H9 (cell line): Measurements from ENCODE around the gene MYO1F. TPM values are rescaled to one million over a fixed set of nuclear protein-coding genes. Genes with fewer than 3 reads are reported as not detected.

Experiments
- DNase-seq: peaks from one replicate; pipeline ENCODE4 v3.0.0-alpha.2; 2017
- H2AFZ ChIP-seq: one replicate; pipeline ENCODE4 v1.6.1; 2013; ENCODE audit warnings: mild to moderate bottlenecking, low read length, control low read depth, moderate library complexity
- H2AK5ac ChIP-seq: 2 replicates; pipeline ENCODE4 v1.6.1; 2013; ENCODE audit warnings: low read length, control low read depth, mixed read lengths; ENCODE audit not compliant: insufficient read length
- H2BK120ac ChIP-seq: one replicate; pipeline ENCODE4 v1.6.1; 2013; ENCODE audit warnings: low read depth, mild to moderate bottlenecking, low read length, control low read depth, inconsistent platforms; ENCODE audit not compliant: poor library complexity, severe bottlenecking
- H2BK12ac ChIP-seq: 2 replicates; pipeline ENCODE4 v1.6.1; 2013; ENCODE audit warnings: low read length, control low read depth, mixed read lengths, low read depth; ENCODE audit not compliant: insufficient read length
- H2BK15ac ChIP-seq: 2 replicates; pipeline ENCODE4 v1.6.1; 2013; ENCODE audit warnings: low read depth, low read length, control low read depth
- H2BK20ac ChIP-seq: one replicate; pipeline ENCODE4 v1.6.1; 2013; ENCODE audit warnings: low read depth, mild to moderate bottlenecking, low read length, control low read depth, inconsistent platforms; ENCODE audit not compliant: poor library complexity, severe bottlenecking
- H2BK5ac ChIP-seq: 2 replicates; pipeline ENCODE4 v1.6.1; 2013; ENCODE audit warnings: low read length, control low read depth, mixed read lengths; ENCODE audit not compliant: insufficient read length
- H3K14ac ChIP-seq: 2 replicates; pipeline ENCODE4 v1.6.1; 2013; ENCODE audit warnings: low read length, control low read depth; ENCODE audit not compliant: insufficient read depth
- H3K18ac ChIP-seq: 2 replicates; pipeline ENCODE4 v1.6.1; 2013; ENCODE audit warnings: low read depth, mild to moderate bottlenecking, mixed read lengths, low read length, control low read depth; ENCODE audit not compliant: insufficient read length
- H3K23ac ChIP-seq: 2 replicates; pipeline ENCODE4 v1.6.1; 2013; ENCODE audit warnings: low read length, control low read depth, mixed read lengths, low read depth; ENCODE audit not compliant: insufficient read length
- H3K23me2 ChIP-seq: 2 replicates; pipeline ENCODE4 v1.6.1; 2013; ENCODE audit warnings: low read depth, mild to moderate bottlenecking, mixed read lengths, low read length, control low read depth; ENCODE audit not compliant: insufficient read length, poor library complexity, severe bottlenecking
- H3K27ac ChIP-seq: 2 replicates; pipeline ENCODE4 v1.5.1; 2013; ENCODE audit warnings: low read length, control low read depth, mixed read lengths, low read depth; ENCODE audit not compliant: insufficient read length
- H3K27me3 ChIP-seq: 2 replicates; pipeline ENCODE4 v1.6.1; 2013; ENCODE audit warnings: low read length, control low read depth, inconsistent platforms; ENCODE audit not compliant: insufficient read depth
- H3K4ac ChIP-seq: 2 replicates; pipeline ENCODE4 v1.6.1; 2013; ENCODE audit warnings: low read depth, mild to moderate bottlenecking, control low read depth, inconsistent platforms, low read length, moderate library complexity
- H3K4me1 ChIP-seq: 2 replicates; pipeline ENCODE4 v1.6.1; 2013; ENCODE audit warnings: low read length, control low read depth, inconsistent platforms; ENCODE audit not compliant: insufficient read depth
- H3K4me2 ChIP-seq: 2 replicates; pipeline ENCODE4 v1.6.1; 2013; ENCODE audit warnings: low read length, control low read depth, mixed read lengths; ENCODE audit not compliant: insufficient read length, insufficient read depth
- H3K56ac ChIP-seq: 2 replicates; pipeline ENCODE4 v1.6.1; 2013; ENCODE audit warnings: low read depth, mild to moderate bottlenecking, mixed read lengths, low read length, control low read depth; ENCODE audit not compliant: insufficient read length
- H3K79me1 ChIP-seq: 2 replicates; pipeline ENCODE4 v1.6.1; 2013; ENCODE audit warnings: low read depth, mild to moderate bottlenecking, moderate library complexity, low read length, control low read depth, inconsistent platforms; ENCODE audit not compliant: insufficient read depth, poor library complexity, severe bottlenecking
- H3K79me2 ChIP-seq: 2 replicates; pipeline ENCODE4 v1.6.1; 2013; ENCODE audit warnings: low read length, control low read depth, inconsistent platforms; ENCODE audit not compliant: insufficient read depth
- H3K9ac ChIP-seq: 2 replicates; pipeline ENCODE4 v1.6.1; 2013; ENCODE audit warnings: low read length, control low read depth, mixed read lengths; ENCODE audit not compliant: insufficient read length; ENCODE audit errors: extremely low read depth
- H3K9me3 ChIP-seq: one replicate; pipeline ENCODE4 v1.6.1; 2013; ENCODE audit warnings: low read depth, low read length, inconsistent platforms; ENCODE audit not compliant: control insufficient read depth
- H3T11ph ChIP-seq: one replicate; pipeline ENCODE4 v1.6.1; 2013; ENCODE audit warnings: mild to moderate bottlenecking, low read length, control low read depth, inconsistent platforms
- H4K20me1 ChIP-seq: one replicate; pipeline ENCODE4 v1.6.1; 2013; ENCODE audit not compliant: control insufficient read depth, insufficient read length, insufficient read depth
- H4K5ac ChIP-seq: 2 replicates; pipeline ENCODE4 v1.6.1; 2013; ENCODE audit warnings: low read depth, mild to moderate bottlenecking, mixed read lengths, low read length, control low read depth; ENCODE audit not compliant: insufficient read length
- H4K8ac ChIP-seq: replicated peaks from 2 replicates; pipeline ENCODE4 v1.6.1; 2013; ENCODE audit warnings: low read length, control low read depth, mixed read lengths, low read depth; ENCODE audit not compliant: insufficient read length
- H4K91ac ChIP-seq: 2 replicates; pipeline ENCODE4 v1.6.1; 2013; ENCODE audit warnings: low read depth, mild to moderate bottlenecking, moderate library complexity, mixed read lengths, low read length, control low read depth; ENCODE audit not compliant: insufficient read length
- H3K27ac Mint-ChIP-seq, 3 experiments: 2 replicates in 2 of 3; 3 replicates in 1 of 3; pipeline ENCODE4 v1.8.0; 2020 to 2021; ENCODE audit warnings: mixed read lengths in 3 of 3, mild to moderate bottlenecking in 1 of 3, moderate library complexity in 1 of 3
- H3K27me3 Mint-ChIP-seq: 2 replicates; pipeline ENCODE4 v1.8.0; 2021; ENCODE audit warnings: low read depth, mild to moderate bottlenecking, moderate library complexity, mixed read lengths
- H3K36me3 Mint-ChIP-seq, 3 experiments: 2 replicates in 2 of 3; 3 replicates in 1 of 3; pipeline ENCODE4 v1.8.0; 2020 to 2021; ENCODE audit warnings: low read depth in 3 of 3, mixed read lengths in 3 of 3; ENCODE audit not compliant: insufficient read depth in 1 of 3
- H3K4me1 Mint-ChIP-seq, 2 experiments: 2 replicates each; pipeline ENCODE4 v1.8.0; 2020; ENCODE audit warnings: mixed read lengths in 2 of 2
- H3K4me3 Mint-ChIP-seq, 2 experiments: 2 replicates in 1 of 2; 3 replicates in 1 of 2; pipeline ENCODE4 v1.8.0; 2020 to 2021; ENCODE audit warnings: mild to moderate bottlenecking in 2 of 2, mixed read lengths in 2 of 2, moderate library complexity in 1 of 2
- H3K9me3 Mint-ChIP-seq, 2 experiments: 2 replicates in 1 of 2; 3 replicates in 1 of 2; pipeline ENCODE4 v1.8.0; 2020; ENCODE audit warnings: mild to moderate bottlenecking in 2 of 2, mixed read lengths in 2 of 2, moderate library complexity in 1 of 2
- WGBS: extraction: QIAGEN DNeasy Blood & Tissue Kit; methylation state at CpG from one replicate; pipeline ENCODE4 v1.1.7; 2013; ENCODE audit warnings: missing lambda C conversion rate, low lambda C conversion rate, mixed read lengths; ENCODE audit not compliant: insufficient read length; ENCODE audit errors: extremely low coverage; 5-methylcytosine and 5-hydroxymethylcytosine counted together
- total RNA-seq: library from RNA; stranded (reverse); gene quantifications from 2 replicates; pipeline ENCODE4 v1.2.1, GENCODE V29; 2021
- TF ChIP-seq, protein P1 (sequence below): fragments of 200-600 bp; sonication (generic); conservative IDR thresholded peaks from 3 replicates; pipeline ENCODE4 v1.8.0; 2021; ENCODE audit warnings: antibody characterized with exemption, mild to moderate bottlenecking

MYO1F gene
- total RNA-seq, 1 experiment from 2014 or later = 1.0 TPM

DNA sequence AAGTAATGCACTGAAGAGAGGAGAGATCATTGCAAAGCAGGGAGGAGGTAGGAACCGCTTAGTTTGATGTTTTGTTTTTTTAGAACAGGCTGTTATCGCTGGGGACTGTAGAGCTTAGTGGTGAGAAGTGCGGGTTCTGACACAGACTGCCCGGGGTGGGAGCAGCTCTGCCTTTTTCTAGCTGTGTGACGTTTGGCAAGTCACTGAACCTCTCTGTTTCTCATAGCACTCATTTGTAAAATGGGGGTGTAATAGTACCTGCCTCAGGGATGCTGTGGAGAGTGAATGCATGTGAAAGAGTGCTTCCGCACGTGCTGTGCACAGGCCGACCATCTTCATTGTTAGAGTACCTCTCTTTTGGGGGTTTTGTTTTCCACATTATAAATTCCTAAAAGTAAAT lies 94.1 kb downstream of the MYO1F start:
- no peak overlapping the region for H3T11ph ChIP-seq
- H2BK120ac ChIP-seq = no peak overlapping the region
- H3K79me1 ChIP-seq = no peaks in the 10 kb centered on the region
- H2AFZ ChIP-seq = no peak overlapping the region
- H3K4me2 ChIP-seq = no peak overlapping the region
- no peak overlapping the region for H3K9ac ChIP-seq
- no peak overlapping the region for H2BK5ac ChIP-seq
- H3K56ac ChIP-seq = no peak overlapping the region
- no peaks in the 10 kb centered on the region for H3K9me3 ChIP-seq
- WGBS = no CpG with 5 or more reads among the region's 8 CpGs
- H2BK12ac ChIP-seq = no peak overlapping the region
- H3K27me3 ChIP-seq = no peaks in the 10 kb centered on the region
- no peak overlapping the region for H3K23ac ChIP-seq
- Mint-ChIP-seq H3K27me3 (no peaks in the 10 kb centered on the region; the same call in none of the 2 replicates), H3K4me3 (no peak overlapping the region), H3K36me3 (peaks cover 43 to 89% (median 87%) of the 10 kb centered on the region in 3 experiments), H3K27ac (no peak overlapping the region; a peak in 2 of 7 replicates), H3K4me1 (peaks cover under 1 to 9% of the 10 kb centered on the region in 2 experiments; a peak in 2 of 4 replicates), H3K9me3 (no peaks in the 10 kb centered on the region)
- no peak overlapping the region for H4K8ac ChIP-seq
- TF ChIP-seq, protein P1, sequence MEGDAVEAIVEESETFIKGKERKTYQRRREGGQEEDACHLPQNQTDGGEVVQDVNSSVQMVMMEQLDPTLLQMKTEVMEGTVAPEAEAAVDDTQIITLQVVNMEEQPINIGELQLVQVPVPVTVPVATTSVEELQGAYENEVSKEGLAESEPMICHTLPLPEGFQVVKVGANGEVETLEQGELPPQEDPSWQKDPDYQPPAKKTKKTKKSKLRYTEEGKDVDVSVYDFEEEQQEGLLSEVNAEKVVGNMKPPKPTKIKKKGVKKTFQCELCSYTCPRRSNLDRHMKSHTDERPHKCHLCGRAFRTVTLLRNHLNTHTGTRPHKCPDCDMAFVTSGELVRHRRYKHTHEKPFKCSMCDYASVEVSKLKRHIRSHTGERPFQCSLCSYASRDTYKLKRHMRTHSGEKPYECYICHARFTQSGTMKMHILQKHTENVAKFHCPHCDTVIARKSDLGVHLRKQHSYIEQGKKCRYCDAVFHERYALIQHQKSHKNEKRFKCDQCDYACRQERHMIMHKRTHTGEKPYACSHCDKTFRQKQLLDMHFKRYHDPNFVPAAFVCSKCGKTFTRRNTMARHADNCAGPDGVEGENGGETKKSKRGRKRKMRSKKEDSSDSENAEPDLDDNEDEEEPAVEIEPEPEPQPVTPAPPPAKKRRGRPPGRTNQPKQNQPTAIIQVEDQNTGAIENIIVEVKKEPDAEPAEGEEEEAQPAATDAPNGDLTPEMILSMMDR = no peak
- no peak overlapping the region for H3K14ac ChIP-seq
- peaks cover 14% of the 10 kb centered on the region; the same call in 1 of the 2 replicates for H3K79me2 ChIP-seq
- no peak overlapping the region for H4K91ac ChIP-seq
- no peak overlapping the region for H3K27ac ChIP-seq
- no peak overlapping the region for H2AK5ac ChIP-seq
- H2BK15ac ChIP-seq = no peak overlapping the region
- H3K23me2 ChIP-seq = no peaks in the 10 kb centered on the region
- H3K18ac ChIP-seq = no peak overlapping the region
- no peak overlapping the region for H3K4ac ChIP-seq
- H4K20me1 ChIP-seq = peaks cover 2% of the 10 kb centered on the region
- H4K5ac ChIP-seq = no peak overlapping the region
- DNase-seq = no peak
- no peak overlapping the region for H2BK20ac ChIP-seq
- no peaks in the 10 kb centered on the region for H3K4me1 ChIP-seq
